Left hindlimb (tissue), 1 donor: ENCODE results near the gene GALNT12.

Experiments
- DNase-seq: peaks from one replicate; pipeline ENCODE4 v3.0.0-alpha.2; 2018

Gene GALNT12

GRCh38 chr9:98805506-98806272 is 1.8 kb upstream of the GALNT12 start:
- DNase-seq, result no peak

- no peak for DNase-seq
Observed at GRCh38 chr9:98806394-98807035, 955 bp upstream of the GALNT12 start.

GRCh38 chr9:98807814-98808195 is 335 bp downstream of the GALNT12 start:
- no peak for DNase-seq

GRCh38 chr9:98808411-98808815 is 943 bp downstream of the GALNT12 start:
- DNase-seq, result no peak

- DNase-seq, result no peak
Observed at GRCh38 chr9:98808875-98809274, 1.4 kb downstream of the GALNT12 start.

GRCh38 chr9:98809311-98810101 is 2.0 kb downstream of the GALNT12 start:
- DNase-seq, result no peak

- DNase-seq, result no peak
Observed at GRCh38 chr9:98810102-98810842, 2.8 kb downstream of the GALNT12 start.

- DNase-seq, result no peak
Observed at GRCh38 chr9:98811051-98811650, 3.7 kb downstream of the GALNT12 start.

GRCh38 chr9:98815391-98815951 is 8.0 kb downstream of the GALNT12 start:
- DNase-seq, result no peak

- DNase-seq, result no peak
Observed at GRCh38 chr9:98818764-98819163, 11.3 kb downstream of the GALNT12 start.

- DNase-seq, result no peak
Observed at GRCh38 chr9:98819231-98819630, 11.8 kb downstream of the GALNT12 start.

GRCh38 chr9:98821831-98822230 is 14.4 kb downstream of the GALNT12 start:
- no peak for DNase-seq

- DNase-seq, result no peak
Observed at GRCh38 chr9:98822661-98823060, 15.2 kb downstream of the GALNT12 start.

- no peak for DNase-seq
Observed at GRCh38 chr9:98823666-98824334, 16.3 kb downstream of the GALNT12 start.

- no peak for DNase-seq
Observed at GRCh38 chr9:98825414-98825813, 17.9 kb downstream of the GALNT12 start.

GRCh38 chr9:98826716-98827115 is 19.2 kb downstream of the GALNT12 start:
- DNase-seq, result no peak

GRCh38 chr9:98829766-98830165 is 22.3 kb downstream of the GALNT12 start:
- no peak for DNase-seq

- no peak for DNase-seq
Observed at GRCh38 chr9:98830554-98830953, 23.1 kb downstream of the GALNT12 start.

- no peak for DNase-seq
Observed at GRCh38 chr9:98831696-98832095, 24.2 kb downstream of the GALNT12 start.

GRCh38 chr9:98832768-98833089 is 25.3 kb downstream of the GALNT12 start:
- DNase-seq, result no peak

- no peak for DNase-seq
Observed at GRCh38 chr9:98833090-98833956, 25.9 kb downstream of the GALNT12 start.
